Measurements from ENCODE around the gene APOBEC3H. TPM values are rescaled to one million over a fixed set of nuclear protein-coding genes. Genes with fewer than 3 reads are reported as not detected.

Gene APOBEC3H
- total RNA-seq, 1 experiment from 2014 or later: 0.87 TPM

GRCh38 chr22:39148026-39148726 lies 51.1 kb downstream of the APOBEC3H start:
- intact Hi-C loops (cut with micrococcal nuclease): no loop called here
- H3K4me1 ChIP-seq (ENCODE audit: insufficient read depth, low read length): peaks cover 12% of the 10 kb centered on the region; the same call in 1 of the 2 replicates
- BruUV-seq (replicated peaks): no TSS peak
- DNase-seq (no peak), ATAC-seq (no peak)
- no peaks in the 10 kb centered on the region for H3F3A ChIP-seq (ENCODE audit: low read length, unreplicated experiment)
- H3K79me2 ChIP-seq (ENCODE audit: low read length): no peaks in the 10 kb centered on the region
- CTCF ChIA-PET: no interaction called here
- H3K27ac ChIP-seq (ENCODE audit: low read length): no peak overlapping the region
- no peaks in the 10 kb centered on the region for H3K9me3 ChIP-seq (ENCODE audit: low read length)
- no peak overlapping the region for H3K4me3 ChIP-seq (ENCODE audit: low read length)
- H4K20me1 ChIP-seq (ENCODE audit: low read length): no peaks in the 10 kb centered on the region
- no peak for TF ChIP-seq EZH2phosphoT487 (IDR thresholded peaks at IDR 0.05; ENCODE audit: borderline replicate concordance, low read length)
- no peak for TF ChIP-seq EZH2 (IDR thresholded peaks at IDR 0.05; ENCODE audit: low read length, unreplicated experiment)
- no peak for TF ChIP-seq CTCF (conservative IDR thresholded peaks at IDR 0.05; ENCODE audit: low read depth, low read length)
- H3K36me3 ChIP-seq (ENCODE audit: low read depth, low read length): no peaks in the 10 kb centered on the region
- no peak overlapping the region for H3K9ac ChIP-seq (ENCODE audit: low read length)
- no peaks in the 10 kb centered on the region for H3K9me2 ChIP-seq (replicated peaks; ENCODE audit: low read length)
- POLR2A ChIA-PET (ENCODE audit: unreplicated experiment): interaction anchor here (0.6 kb wide), 1 partner anchor 576 kb away, joined by 4 read pairs; no protein-coding TSS in a partner anchor
- no peak overlapping the region for H2AFZ ChIP-seq (ENCODE audit: low read length)
- H3K27me3 ChIP-seq (ENCODE audit: low read length): no peaks in the 10 kb centered on the region
- H3K4me2 ChIP-seq (ENCODE audit: low read length): no peak overlapping the region

- BruUV-seq (replicated peaks): no TSS peak
- TF ChIP-seq EZH2 (IDR thresholded peaks at IDR 0.05; ENCODE audit: low read length, unreplicated experiment): no peak
- TF ChIP-seq EZH2phosphoT487 (IDR thresholded peaks at IDR 0.05; ENCODE audit: borderline replicate concordance, low read length): no peak
- TF ChIP-seq CTCF (conservative IDR thresholded peaks at IDR 0.05; ENCODE audit: low read depth, low read length): no peak
- H3K9me2 ChIP-seq (replicated peaks; ENCODE audit: low read length): no peaks in the 10 kb centered on the region
Observed at GRCh38 chr22:39148727-39149535, 51.9 kb downstream of the APOBEC3H start.

More at GRCh38 chr22:39148727-39149535, 51.9 kb downstream of the APOBEC3H start:
- H2AFZ ChIP-seq (ENCODE audit: low read length): no peak overlapping the region
- no peaks in the 10 kb centered on the region for H3K27me3 ChIP-seq (ENCODE audit: low read length)
- no peak overlapping the region for H3K4me3 ChIP-seq (ENCODE audit: low read length)
- POLR2A ChIA-PET (ENCODE audit: unreplicated experiment): interaction anchor here (0.6 kb wide), 1 partner anchor 577 kb away, joined by 4 read pairs; no protein-coding TSS in a partner anchor
- no peak overlapping the region for H3K9ac ChIP-seq (ENCODE audit: low read length)
- H3K27ac ChIP-seq (ENCODE audit: low read length): no peak overlapping the region
- no peaks in the 10 kb centered on the region for H3K36me3 ChIP-seq (ENCODE audit: low read depth, low read length)
- CTCF ChIA-PET: no interaction called here
- peaks cover 15% of the 10 kb centered on the region; the same call in 1 of the 2 replicates for H3K4me1 ChIP-seq (ENCODE audit: insufficient read depth, low read length)
- no peaks in the 10 kb centered on the region for H3K79me2 ChIP-seq (ENCODE audit: low read length)
- no peaks in the 10 kb centered on the region for H3K9me3 ChIP-seq (ENCODE audit: low read length)
- H3F3A ChIP-seq (ENCODE audit: low read length, unreplicated experiment): no peaks in the 10 kb centered on the region
- DNase-seq (no peak), ATAC-seq (no peak)
- no peak overlapping the region for H3K4me2 ChIP-seq (ENCODE audit: low read length)
- intact Hi-C loops (cut with micrococcal nuclease): no loop called here
- no peaks in the 10 kb centered on the region for H4K20me1 ChIP-seq (ENCODE audit: low read length)

All from PC-3 (cell line).